Measurements from ENCODE around the gene SNTB2. TPM values are rescaled to one million over a fixed set of nuclear protein-coding genes. Genes with fewer than 3 reads are reported as not detected.

The SNTB2 gene
- total and polyA plus RNA-seq, 2 of the 13 experiments (the other 11 are each of a cell fraction or from before 2014, with no cell fraction given), result 11.5 to 19.2 TPM

GRCh38 chr16:69186642-69187445 is at the start of gene SNTB2 (continued):
- no peak for TF ChIP-seq PHF5A (CRISPR knock-in tag; IDR thresholded peaks at IDR 0.05; ENCODE audit: low read depth, unreplicated experiment)
- TF ChIP-seq ZNF605 (CRISPR knock-in tag; IDR thresholded peaks at IDR 0.05), result no peak; the same call in 1 of the 2 replicates
- TF ChIP-seq CENPT (CRISPR knock-in tag; IDR thresholded peaks at IDR 0.05; ENCODE audit: low read depth), result no peak
- TF ChIP-seq MEIS1 (CRISPR knock-in tag; IDR thresholded peaks at IDR 0.05; ENCODE audit: borderline replicate concordance), result peak; percentile 17; the same call in 1 of the 2 replicates
- no peak for TF ChIP-seq ATAD3A (CRISPR knock-in tag; IDR thresholded peaks at IDR 0.05)
- no peak; the same call in 1 of the 2 replicates for TF ChIP-seq ZFP1 (CRISPR knock-in tag; IDR thresholded peaks at IDR 0.05)
- peak; percentile 91; the same call in 1 of the 2 replicates for TF ChIP-seq TBX2 (CRISPR knock-in tag; IDR thresholded peaks at IDR 0.05; ENCODE audit: borderline replicate concordance)
- TF ChIP-seq ELF1 (CRISPR knock-in tag; IDR thresholded peaks at IDR 0.05), result peak; percentile 96
- TF ChIP-seq ZGPAT (CRISPR knock-in tag; IDR thresholded peaks at IDR 0.05), result peak; percentile 85
- peak; percentile 17; the same call in 1 of the 2 replicates for TF ChIP-seq BRD4 (CRISPR knock-in tag; IDR thresholded peaks at IDR 0.05)
- peak; percentile 69 for TF ChIP-seq MEIS2 (CRISPR knock-in tag; IDR thresholded peaks at IDR 0.05)
- TF ChIP-seq ZNF766 (CRISPR knock-in tag; IDR thresholded peaks at IDR 0.05; ENCODE audit: borderline replicate concordance), result peak; percentile 87
- peak; percentile 76; the same call in 1 of the 2 replicates for TF ChIP-seq ZNF800 (CRISPR knock-in tag; IDR thresholded peaks at IDR 0.05)
- peak; percentile 6; the same call in 1 of the 2 replicates for TF ChIP-seq FOSL1 (CRISPR knock-in tag; IDR thresholded peaks at IDR 0.05; ENCODE audit: borderline replicate concordance)
- TF ChIP-seq CBFB (CRISPR knock-in tag; IDR thresholded peaks at IDR 0.05), result peak; percentile 56
- no peak for TF ChIP-seq ZFP82 (CRISPR knock-in tag; IDR thresholded peaks at IDR 0.05; ENCODE audit: borderline replicate concordance)
- peak; percentile 95 for TF ChIP-seq ZNF687 (CRISPR knock-in tag; IDR thresholded peaks at IDR 0.05)
- peak; percentile 59; the same call in 1 of the 2 replicates for TF ChIP-seq THAP11 (CRISPR knock-in tag; IDR thresholded peaks at IDR 0.05)
- TF ChIP-seq TFDP1 (CRISPR knock-in tag; IDR thresholded peaks at IDR 0.05; ENCODE audit: borderline replicate concordance), result peak; percentile 82; the same call in 1 of the 2 replicates
- no peak for TF ChIP-seq ZC3H13 (CRISPR knock-in tag; IDR thresholded peaks at IDR 0.05)
- peak; percentile 92 for TF ChIP-seq KMT2A (CRISPR knock-in tag; IDR thresholded peaks at IDR 0.05)
- TF ChIP-seq HHEX (CRISPR knock-in tag; IDR thresholded peaks at IDR 0.05), result no peak
